AG04450 (cell line): Measurements from ENCODE around the gene NPAS3. TPM values are rescaled to one million over a fixed set of nuclear protein-coding genes. Genes with fewer than 3 reads are reported as not detected.

ENCODE experiments used
- CTCF ChIA-PET: fragments of 300-600, 350-600 bp; formaldehyde crosslinking; extraction: SDS; loops from one replicate; lab custom pipeline; 2022; ENCODE audit warnings: antibody characterized with exemption, inconsistent platforms; lab: Charles Lee
- POLR2A ChIA-PET: fragments of 350-600 bp; formaldehyde crosslinking; extraction: SDS; loops from one replicate; lab custom pipeline; 2021; ENCODE audit warnings: antibody characterized with exemption, inconsistent platforms; lab: Yijun Ruan, JAX
- DNase-seq: peaks from one replicate; pipeline ENCODE4 v3.0.0-alpha.2; 2011; ENCODE audit warnings: low read depth, low spot score
- H3K27ac ChIP-seq: one replicate; pipeline ENCODE4 v1.5.1; 2012; ENCODE audit warnings: low read depth, low read length, control low read depth
- H3K27me3 ChIP-seq: one replicate; pipeline ENCODE4 v1.6.0; 2012; ENCODE audit warnings: low read length; ENCODE audit not compliant: control insufficient read depth, insufficient read depth
- H3K4me3 ChIP-seq: 2 replicates; pipeline ENCODE4 v1.5.1; 2011; ENCODE audit warnings: mild to moderate bottlenecking, low read depth, low read length, control low read depth
- H3K9me3 ChIP-seq: 2 replicates; pipeline ENCODE4 v1.5.1; 2012; ENCODE audit warnings: low read length; ENCODE audit not compliant: control insufficient read depth, insufficient read depth
- polyA plus RNA-seq: library from polyadenylated mRNA; depleted of rRNA; stranded (reverse); fragments of >200 nt; gene quantifications from 2 replicates; pipeline ENCODE4 v1.2.3, GENCODE V29; 2011
- TF ChIP-seq, protein P1 (sequence below): IDR thresholded peaks from 2 replicates; pipeline ENCODE4 v1.5.1; 2011; ENCODE audit warnings: low read depth, low read length, control low read depth, inconsistent platforms

Gene NPAS3
- polyA plus RNA-seq, 1 experiment: not detected

DNA sequence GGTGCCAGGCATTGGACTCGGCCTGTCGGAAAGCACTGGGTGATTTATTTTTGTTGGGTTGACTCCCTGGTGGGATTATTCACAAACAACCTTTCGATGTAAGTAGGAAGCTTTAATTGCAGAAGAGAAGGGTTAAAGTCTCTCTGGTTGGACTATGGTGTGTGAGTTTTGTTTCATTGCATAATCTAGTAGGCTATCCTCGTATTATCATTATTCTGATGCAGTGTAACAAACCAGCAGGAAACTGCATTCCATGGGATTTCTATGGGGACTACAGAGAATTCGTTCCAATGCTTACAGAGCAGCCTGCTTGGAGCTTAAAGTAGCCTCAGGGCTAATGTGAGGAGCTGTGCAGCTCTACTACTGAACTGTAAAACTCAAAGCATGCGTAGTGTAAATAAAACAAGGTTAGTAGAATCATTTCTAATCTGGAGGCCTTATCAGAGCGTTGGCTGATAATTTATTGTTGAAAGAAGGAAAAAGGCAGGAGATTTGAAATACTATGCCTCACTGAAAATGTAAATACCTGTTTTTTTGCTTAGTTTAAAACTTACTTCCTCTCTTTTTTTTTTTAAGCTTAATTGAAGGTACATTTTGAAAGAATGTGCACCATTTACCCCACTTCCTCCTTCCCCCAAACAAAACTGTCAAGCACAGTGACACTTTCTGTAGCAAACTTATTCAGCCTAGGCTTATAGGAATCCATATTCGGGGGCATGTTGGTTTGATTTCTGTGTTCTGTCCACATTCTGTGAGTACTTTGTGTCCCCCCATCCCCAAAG is 226.7 kb downstream of the NPAS3 start:
- Histone ChIP-seq H3K4me3 (no peak overlapping the region), H3K9me3 (no peaks in the 10 kb centered on the region), H3K27me3 (no peaks in the 10 kb centered on the region), H3K27ac (no peak overlapping the region)
- TF ChIP-seq, protein P1, sequence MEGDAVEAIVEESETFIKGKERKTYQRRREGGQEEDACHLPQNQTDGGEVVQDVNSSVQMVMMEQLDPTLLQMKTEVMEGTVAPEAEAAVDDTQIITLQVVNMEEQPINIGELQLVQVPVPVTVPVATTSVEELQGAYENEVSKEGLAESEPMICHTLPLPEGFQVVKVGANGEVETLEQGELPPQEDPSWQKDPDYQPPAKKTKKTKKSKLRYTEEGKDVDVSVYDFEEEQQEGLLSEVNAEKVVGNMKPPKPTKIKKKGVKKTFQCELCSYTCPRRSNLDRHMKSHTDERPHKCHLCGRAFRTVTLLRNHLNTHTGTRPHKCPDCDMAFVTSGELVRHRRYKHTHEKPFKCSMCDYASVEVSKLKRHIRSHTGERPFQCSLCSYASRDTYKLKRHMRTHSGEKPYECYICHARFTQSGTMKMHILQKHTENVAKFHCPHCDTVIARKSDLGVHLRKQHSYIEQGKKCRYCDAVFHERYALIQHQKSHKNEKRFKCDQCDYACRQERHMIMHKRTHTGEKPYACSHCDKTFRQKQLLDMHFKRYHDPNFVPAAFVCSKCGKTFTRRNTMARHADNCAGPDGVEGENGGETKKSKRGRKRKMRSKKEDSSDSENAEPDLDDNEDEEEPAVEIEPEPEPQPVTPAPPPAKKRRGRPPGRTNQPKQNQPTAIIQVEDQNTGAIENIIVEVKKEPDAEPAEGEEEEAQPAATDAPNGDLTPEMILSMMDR: no peak
- ChIA-PET POLR2A (no interaction called here), CTCF (no interaction called here)
- no peak for DNase-seq

DNA sequence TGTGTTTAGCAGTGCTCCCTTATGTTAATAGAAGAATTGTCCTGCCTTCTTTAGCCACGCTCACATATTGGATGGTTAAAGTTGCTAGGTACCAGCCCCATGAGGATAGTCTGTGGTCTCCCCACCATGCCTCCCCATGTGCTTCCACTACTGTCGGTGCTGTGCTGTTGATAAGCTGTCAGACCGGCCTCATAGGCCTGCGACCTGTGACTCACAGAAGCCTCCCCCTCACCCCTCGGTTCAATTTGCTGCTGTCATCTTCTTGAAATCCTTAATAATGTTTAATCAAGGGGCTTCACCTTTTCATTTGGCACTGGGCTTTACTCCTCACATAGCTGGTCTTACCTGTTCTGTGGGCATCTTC is 227.2 kb downstream of the NPAS3 start:
- no peaks in the 10 kb centered on the region for H3K27me3 ChIP-seq
- TF ChIP-seq, protein P1: no peak
- POLR2A ChIA-PET: no interaction called here
- H3K27ac ChIP-seq: no peak overlapping the region
- CTCF ChIA-PET: no interaction called here
- H3K4me3 ChIP-seq: no peak overlapping the region
- no peak for DNase-seq
- no peaks in the 10 kb centered on the region for H3K9me3 ChIP-seq

DNA sequence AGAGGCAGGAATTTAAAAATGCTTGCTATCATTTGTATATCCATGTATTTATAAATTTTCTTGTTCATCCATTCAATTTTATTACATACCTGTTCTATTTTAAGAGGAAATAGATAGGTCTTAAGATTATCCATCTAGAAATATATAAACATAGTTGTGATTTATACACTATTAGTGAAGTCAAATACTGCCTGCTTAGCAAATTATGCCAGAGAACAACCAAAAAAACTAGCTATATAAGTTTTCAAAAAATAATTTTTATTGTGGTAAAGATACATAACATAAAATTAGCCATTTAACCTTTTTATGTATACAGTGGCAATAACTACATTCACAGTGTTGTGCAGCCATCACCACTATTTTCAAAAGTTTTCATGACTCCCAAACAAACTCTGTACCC is 237.3 kb downstream of the NPAS3 start:
- no peak for DNase-seq
- Histone ChIP-seq H3K4me3 (no peak overlapping the region), H3K9me3 (no peaks in the 10 kb centered on the region), H3K27me3 (no peaks in the 10 kb centered on the region), H3K27ac (no peak overlapping the region)
- TF ChIP-seq, protein P1: no peak
- ChIA-PET POLR2A (no interaction called here), CTCF (no interaction called here)

DNA sequence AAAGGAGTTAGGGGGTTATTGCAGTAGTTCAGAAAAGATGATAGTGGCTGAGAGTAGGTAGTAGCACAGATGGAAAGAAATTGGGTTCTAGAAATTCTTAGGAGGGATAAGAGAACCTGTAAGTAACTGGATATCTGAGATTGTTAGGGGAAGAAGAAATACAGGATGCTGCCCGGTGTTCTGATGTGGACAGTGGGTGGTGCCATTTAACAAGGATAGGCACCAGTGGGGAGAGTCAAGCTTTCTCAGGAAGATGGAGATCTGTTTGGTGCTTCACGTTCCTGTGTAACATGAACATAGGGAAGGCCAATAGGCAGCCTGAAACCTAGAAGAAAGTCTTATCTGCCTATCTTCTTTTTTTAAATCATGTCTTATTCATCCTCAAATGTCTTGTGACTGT is 245.9 kb downstream of the NPAS3 start:
- CTCF ChIA-PET: no interaction called here
- DNase-seq: no peak
- no peaks in the 10 kb centered on the region for H3K27me3 ChIP-seq
- H3K27ac ChIP-seq: no peak overlapping the region
- TF ChIP-seq, protein P1: no peak
- H3K9me3 ChIP-seq: no peaks in the 10 kb centered on the region
- POLR2A ChIA-PET: no interaction called here
- no peak overlapping the region for H3K4me3 ChIP-seq

- DNase-seq: no peak
Measured at GRCh38 chr14:33186656-33187055, 248.0 kb downstream of the NPAS3 start.

More at GRCh38 chr14:33186656-33187055, 248.0 kb downstream of the NPAS3 start:
- Histone ChIP-seq H3K27me3 (no peaks in the 10 kb centered on the region), H3K9me3 (no peaks in the 10 kb centered on the region), H3K4me3 (no peak overlapping the region), H3K27ac (no peak overlapping the region)
- CTCF ChIA-PET: no interaction called here
- TF ChIP-seq, protein P1: no peak
- POLR2A ChIA-PET: no interaction called here
